Prostate gland (tissue), 2 donors: ENCODE results near the gene MRPL44.

Experiments
- CTCF ChIP-seq, 4 experiments: fragments of 200-600 bp in 2 of 4; fragments of 450-650 bp in 2 of 4; sonication (generic) in 2 of 4; IDR thresholded peaks; 1 replicate in 3 of 4; 2 replicates in 1 of 4; pipeline ENCODE4 v1.5.1; 2016 to 2019; ENCODE audit warnings: antibody characterized with exemption in 4 of 4, mild to moderate bottlenecking in 2 of 4, moderate library complexity in 2 of 4
- POLR2A ChIP-seq: fragments of 450-650 bp; IDR thresholded peaks from one replicate; pipeline ENCODE4 v1.6.1; 2016; ENCODE audit warnings: antibody characterized with exemption, mild to moderate bottlenecking
- POLR2AphosphoS5 ChIP-seq: sonication (generic); formaldehyde crosslinking; IDR thresholded peaks from one replicate; pipeline ENCODE4 v1.6.1; 2017; ENCODE audit warnings: antibody characterized with exemption

DNA sequence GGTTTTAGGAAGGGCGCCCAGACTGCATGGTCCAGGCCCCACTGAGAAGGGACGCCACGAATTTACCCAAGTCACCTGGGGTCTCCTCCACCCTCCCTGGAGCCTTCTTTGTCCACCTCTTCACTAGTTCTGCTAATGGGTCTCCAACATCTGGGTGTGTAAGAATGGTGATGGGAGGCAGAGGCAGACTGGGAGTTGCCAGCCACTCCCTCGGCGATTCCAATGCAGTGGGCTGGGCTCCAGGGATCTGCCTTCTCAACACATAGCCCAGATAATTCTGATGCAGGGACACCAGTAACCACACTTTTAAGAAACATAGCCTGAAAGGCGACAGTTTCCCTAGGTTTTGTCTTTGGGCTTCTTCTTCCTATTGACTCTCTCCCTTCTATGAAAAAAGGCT, 39.1 kb downstream of the MRPL44 start:
- TF ChIP-seq CTCF (IDR thresholded peaks at IDR 0.05) (no peak), POLR2A (no peak), POLR2AphosphoS5 (no peak)
